Glutamatergic neuron (in vitro differentiated cells): ENCODE results near the gene FRMD4A. TPM values are rescaled to one million over a fixed set of nuclear protein-coding genes. Genes with fewer than 3 reads are reported as not detected.

ENCODE experiments used
- DNase-seq: peaks from one replicate; pipeline ENCODE4 v3.0.0; 2022
- H3K27ac Mint-ChIP-seq: one replicate; pipeline ENCODE4 v1.8.0; 2020; ENCODE audit warnings: mild to moderate bottlenecking, mixed read lengths, inconsistent platforms; ENCODE audit not compliant: unreplicated experiment
- H3K27me3 Mint-ChIP-seq: one replicate; pipeline ENCODE4 v1.8.0; 2020; ENCODE audit warnings: mild to moderate bottlenecking, moderate library complexity, mixed read lengths, inconsistent platforms; ENCODE audit not compliant: unreplicated experiment
- H3K36me3 Mint-ChIP-seq: one replicate; pipeline ENCODE4 v1.8.0; 2020; ENCODE audit warnings: mild to moderate bottlenecking, mixed read lengths, inconsistent platforms; ENCODE audit not compliant: unreplicated experiment
- H3K4me1 Mint-ChIP-seq: one replicate; pipeline ENCODE4 v1.8.0; 2020; ENCODE audit warnings: mild to moderate bottlenecking, low read depth, mixed read lengths, inconsistent platforms; ENCODE audit not compliant: unreplicated experiment
- H3K4me3 Mint-ChIP-seq: one replicate; pipeline ENCODE4 v1.8.0; 2020; ENCODE audit warnings: mild to moderate bottlenecking, mixed read lengths, inconsistent platforms; ENCODE audit not compliant: unreplicated experiment
- H3K9me3 Mint-ChIP-seq: one replicate; pipeline ENCODE4 v1.8.0; 2020; ENCODE audit warnings: mild to moderate bottlenecking, moderate library complexity, mixed read lengths, inconsistent platforms; ENCODE audit not compliant: unreplicated experiment
- total RNA-seq: library from RNA; stranded (reverse); fragmentation: NEBNext Ultra II Directional; extraction: Animal tissue kit (Norgen Biotek cat#: 25700); gene quantifications from one replicate; pipeline ENCODE4 v1.2.1, GENCODE V29; 2021; ENCODE audit not compliant: unreplicated experiment
- TF ChIP-seq, protein P1 (sequence below): fragments of 200-600 bp; sonication (generic); IDR thresholded peaks from one replicate; pipeline ENCODE4 v1.5.0; 2021; ENCODE audit not compliant: partially characterized antibody, unreplicated experiment

FRMD4A gene
- total RNA-seq, 1 donor from 2014 or later, result 70.6 TPM

DNA sequence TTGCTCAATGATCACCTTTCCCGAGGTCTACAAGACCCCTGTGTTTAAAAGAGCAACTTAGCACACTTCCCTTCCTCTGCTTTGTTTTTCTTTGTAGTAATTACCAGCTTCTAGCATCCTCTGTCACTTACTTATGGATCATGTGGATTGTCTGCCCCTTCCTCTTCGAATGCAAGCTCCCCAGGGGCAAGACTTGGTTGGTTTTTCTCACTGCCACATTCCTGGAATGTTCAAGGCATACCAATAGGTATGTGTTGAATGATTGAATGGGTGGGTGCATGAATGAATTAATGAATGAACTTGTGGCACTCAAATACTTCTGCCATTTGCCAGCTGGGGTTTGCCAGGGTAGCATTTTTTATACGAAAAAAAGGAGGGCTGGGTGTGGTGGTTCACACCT is 450.0 kb downstream of the FRMD4A start:
- no peak overlapping the region for H3K4me3 Mint-ChIP-seq
- H3K4me1 Mint-ChIP-seq, result peaks cover 11% of the 10 kb centered on the region
- peaks cover 6% of the 10 kb centered on the region for H3K27me3 Mint-ChIP-seq
- DNase-seq, result no peak
- TF ChIP-seq, protein P1, sequence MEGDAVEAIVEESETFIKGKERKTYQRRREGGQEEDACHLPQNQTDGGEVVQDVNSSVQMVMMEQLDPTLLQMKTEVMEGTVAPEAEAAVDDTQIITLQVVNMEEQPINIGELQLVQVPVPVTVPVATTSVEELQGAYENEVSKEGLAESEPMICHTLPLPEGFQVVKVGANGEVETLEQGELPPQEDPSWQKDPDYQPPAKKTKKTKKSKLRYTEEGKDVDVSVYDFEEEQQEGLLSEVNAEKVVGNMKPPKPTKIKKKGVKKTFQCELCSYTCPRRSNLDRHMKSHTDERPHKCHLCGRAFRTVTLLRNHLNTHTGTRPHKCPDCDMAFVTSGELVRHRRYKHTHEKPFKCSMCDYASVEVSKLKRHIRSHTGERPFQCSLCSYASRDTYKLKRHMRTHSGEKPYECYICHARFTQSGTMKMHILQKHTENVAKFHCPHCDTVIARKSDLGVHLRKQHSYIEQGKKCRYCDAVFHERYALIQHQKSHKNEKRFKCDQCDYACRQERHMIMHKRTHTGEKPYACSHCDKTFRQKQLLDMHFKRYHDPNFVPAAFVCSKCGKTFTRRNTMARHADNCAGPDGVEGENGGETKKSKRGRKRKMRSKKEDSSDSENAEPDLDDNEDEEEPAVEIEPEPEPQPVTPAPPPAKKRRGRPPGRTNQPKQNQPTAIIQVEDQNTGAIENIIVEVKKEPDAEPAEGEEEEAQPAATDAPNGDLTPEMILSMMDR, result no peak
- H3K9me3 Mint-ChIP-seq, result peaks cover 2% of the 10 kb centered on the region
- H3K36me3 Mint-ChIP-seq, result no peaks in the 10 kb centered on the region
- no peak overlapping the region for H3K27ac Mint-ChIP-seq

GRCh38 chr10:13877154-13877909 is 453.4 kb downstream of the FRMD4A start:
- Mint-ChIP-seq H3K4me1 (peaks cover 6% of the 10 kb centered on the region), H3K36me3 (no peaks in the 10 kb centered on the region), H3K4me3 (no peak overlapping the region), H3K27me3 (peaks cover 7% of the 10 kb centered on the region), H3K27ac (no peak overlapping the region), H3K9me3 (no peaks in the 10 kb centered on the region)
- DNase-seq, result no peak
- TF ChIP-seq, protein P1, result no peak

DNA sequence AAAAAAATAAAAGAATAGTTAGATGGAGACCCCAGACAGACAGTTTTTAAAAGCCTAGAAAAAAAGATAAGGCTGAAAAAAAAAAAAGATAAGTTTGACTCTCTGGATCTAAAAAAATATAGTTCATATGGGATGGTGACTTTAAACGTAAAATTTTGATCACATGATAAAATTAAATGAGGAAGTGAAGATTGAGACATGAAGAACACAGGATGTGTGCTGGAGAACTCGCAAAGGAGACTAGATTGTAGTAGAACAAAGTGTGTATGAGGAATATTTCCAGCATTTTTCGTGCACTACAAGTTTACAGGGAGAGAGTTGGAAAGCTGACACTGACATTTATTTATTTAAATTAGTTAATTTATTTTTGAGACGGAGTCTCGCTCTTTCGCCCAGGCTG is 457.5 kb downstream of the FRMD4A start:
- H3K4me1 Mint-ChIP-seq, result peaks cover 32% of the 10 kb centered on the region
- H3K27me3 Mint-ChIP-seq, result peaks cover 12% of the 10 kb centered on the region
- DNase-seq, result no peak
- no peaks in the 10 kb centered on the region for H3K36me3 Mint-ChIP-seq
- no peak overlapping the region for H3K4me3 Mint-ChIP-seq
- H3K27ac Mint-ChIP-seq, result no peak overlapping the region
- H3K9me3 Mint-ChIP-seq, result no peaks in the 10 kb centered on the region
- TF ChIP-seq, protein P1, result no peak

GRCh38 chr10:13872411-13872810 is 458.3 kb downstream of the FRMD4A start:
- no peak for DNase-seq
- no peaks in the 10 kb centered on the region for H3K36me3 Mint-ChIP-seq
- TF ChIP-seq, protein P1, result no peak
- no peaks in the 10 kb centered on the region for H3K9me3 Mint-ChIP-seq
- peaks cover 12% of the 10 kb centered on the region for H3K27me3 Mint-ChIP-seq
- peak overlapping the region; percentile 1 for H3K4me3 Mint-ChIP-seq
- peaks cover 32% of the 10 kb centered on the region for H3K4me1 Mint-ChIP-seq
- H3K27ac Mint-ChIP-seq, result peak overlapping the region; percentile 35

DNA sequence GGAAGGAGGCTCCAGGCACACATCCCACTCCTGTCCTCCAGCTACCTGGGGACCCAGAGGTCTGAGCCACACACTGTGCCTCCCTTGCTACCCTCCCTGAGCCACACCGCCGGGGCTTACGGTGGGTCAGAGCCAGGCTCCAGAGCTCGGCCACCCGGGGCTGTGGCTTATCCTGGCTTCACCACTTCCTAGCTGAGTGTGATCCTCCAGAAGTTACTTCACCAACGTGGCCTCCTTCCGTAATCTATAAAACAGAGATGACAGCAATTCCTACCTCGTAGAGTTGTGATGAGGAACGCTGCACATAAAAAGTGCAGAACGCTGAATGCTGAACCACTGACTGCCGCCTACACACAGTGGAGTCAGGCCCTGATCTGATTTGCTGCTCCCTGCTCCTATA is 458.9 kb downstream of the FRMD4A start:
- H3K9me3 Mint-ChIP-seq, result no peaks in the 10 kb centered on the region
- TF ChIP-seq, protein P1, result no peak
- H3K36me3 Mint-ChIP-seq, result no peaks in the 10 kb centered on the region
- peaks cover 12% of the 10 kb centered on the region for H3K27me3 Mint-ChIP-seq
- no peak for DNase-seq
- peaks cover 32% of the 10 kb centered on the region for H3K4me1 Mint-ChIP-seq
- H3K4me3 Mint-ChIP-seq, result no peak overlapping the region
- H3K27ac Mint-ChIP-seq, result no peak overlapping the region
